D721Med (cell line): ENCODE measurements around the gene NRG2.

Source experiments
- DNase-seq: peaks from one replicate; pipeline ENCODE4 v3.0.0; 2011; ENCODE audit warnings: low spot score; ENCODE audit not compliant: insufficient read length
- FAIRE-seq: peaks from 2 replicates; lab custom pipeline; 2011; peaks lifted over from hg19 to GRCh38; lab: Jason Lieb, UNC
- TF ChIP-seq, protein P1 (sequence below): IDR thresholded peaks from 2 replicates; pipeline ENCODE4 v1.5.1; 2012; ENCODE audit warnings: mild to moderate bottlenecking, control low read depth; ENCODE audit not compliant: insufficient read depth; ENCODE audit errors: missing control alignments

The NRG2 gene

DNA sequence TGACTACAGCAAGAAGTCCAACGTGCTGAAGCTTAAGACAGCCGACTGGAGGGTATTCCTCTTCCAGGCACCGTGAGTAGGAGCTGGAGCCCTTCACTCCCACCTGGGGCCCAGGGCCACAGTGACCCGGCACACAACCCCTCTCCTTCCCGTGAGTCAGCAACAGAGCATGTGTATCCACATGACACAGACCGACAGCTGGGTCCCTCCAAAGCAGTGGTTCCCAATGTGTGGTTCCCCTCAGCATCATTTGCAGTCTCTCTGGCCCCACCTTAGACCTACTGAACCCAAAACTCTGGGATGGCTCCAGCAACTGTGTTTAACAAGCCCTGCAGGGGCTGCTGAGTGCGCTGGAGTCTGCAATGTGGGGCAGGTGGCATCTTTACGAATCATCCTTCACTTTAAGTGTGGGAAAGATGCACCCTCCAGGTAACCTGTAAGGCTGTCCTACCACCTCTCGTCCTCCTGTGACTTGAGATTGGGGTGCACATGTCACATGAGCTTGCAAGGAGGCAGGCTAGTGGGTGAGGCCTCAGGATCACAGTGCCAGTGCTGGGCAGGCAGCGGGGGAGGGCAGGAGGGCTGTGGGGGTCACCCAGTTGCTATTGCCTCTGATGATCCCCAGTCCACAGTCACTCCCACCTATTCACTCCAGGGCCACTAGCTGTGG, 205.3 kb downstream of the NRG2 start:
- TF ChIP-seq, protein P1, sequence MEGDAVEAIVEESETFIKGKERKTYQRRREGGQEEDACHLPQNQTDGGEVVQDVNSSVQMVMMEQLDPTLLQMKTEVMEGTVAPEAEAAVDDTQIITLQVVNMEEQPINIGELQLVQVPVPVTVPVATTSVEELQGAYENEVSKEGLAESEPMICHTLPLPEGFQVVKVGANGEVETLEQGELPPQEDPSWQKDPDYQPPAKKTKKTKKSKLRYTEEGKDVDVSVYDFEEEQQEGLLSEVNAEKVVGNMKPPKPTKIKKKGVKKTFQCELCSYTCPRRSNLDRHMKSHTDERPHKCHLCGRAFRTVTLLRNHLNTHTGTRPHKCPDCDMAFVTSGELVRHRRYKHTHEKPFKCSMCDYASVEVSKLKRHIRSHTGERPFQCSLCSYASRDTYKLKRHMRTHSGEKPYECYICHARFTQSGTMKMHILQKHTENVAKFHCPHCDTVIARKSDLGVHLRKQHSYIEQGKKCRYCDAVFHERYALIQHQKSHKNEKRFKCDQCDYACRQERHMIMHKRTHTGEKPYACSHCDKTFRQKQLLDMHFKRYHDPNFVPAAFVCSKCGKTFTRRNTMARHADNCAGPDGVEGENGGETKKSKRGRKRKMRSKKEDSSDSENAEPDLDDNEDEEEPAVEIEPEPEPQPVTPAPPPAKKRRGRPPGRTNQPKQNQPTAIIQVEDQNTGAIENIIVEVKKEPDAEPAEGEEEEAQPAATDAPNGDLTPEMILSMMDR: no peak
- FAIRE-seq: no peak

DNA sequence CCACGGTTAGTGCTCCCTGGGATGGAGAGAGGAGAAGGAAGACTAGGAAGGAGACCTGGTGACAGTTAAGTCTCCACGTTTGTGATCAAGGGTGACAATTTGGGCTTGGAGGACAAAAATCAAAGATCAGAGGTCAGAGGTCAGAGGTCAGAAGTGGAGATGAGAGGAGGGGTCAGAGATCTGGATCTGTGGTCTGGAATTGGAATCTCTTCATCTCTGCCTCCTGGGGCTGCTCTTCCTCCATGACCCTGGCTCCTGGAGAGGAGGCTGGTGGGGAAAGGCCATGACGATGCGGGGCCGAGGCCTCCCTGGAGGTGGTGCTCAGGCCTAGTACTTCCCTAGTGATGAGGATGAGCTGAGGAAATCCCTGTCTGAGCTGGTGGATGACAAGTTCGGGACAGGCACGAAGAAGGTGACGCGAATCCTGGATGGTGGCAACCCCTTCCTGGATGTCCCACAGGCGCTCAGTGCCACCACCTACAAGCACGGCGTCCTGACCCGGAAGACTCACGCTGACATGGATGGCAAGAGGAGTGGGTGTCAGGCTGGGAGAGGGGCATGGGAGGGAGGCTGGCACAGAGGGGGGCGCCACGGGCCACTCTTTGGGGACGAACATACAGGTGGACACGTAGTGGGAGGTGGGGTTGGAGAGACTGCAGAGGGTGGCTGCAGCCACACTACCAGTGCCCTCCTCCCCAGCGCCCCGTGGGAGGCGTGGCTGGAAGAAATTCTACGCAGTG, 206.5 kb downstream of the NRG2 start:
- FAIRE-seq (no peak), DNase-seq (no peak)
- TF ChIP-seq, protein P1: no peak

More for the DNA sequence above, 205.3 kb downstream of the NRG2 start:
- no peak for DNase-seq

DNA sequence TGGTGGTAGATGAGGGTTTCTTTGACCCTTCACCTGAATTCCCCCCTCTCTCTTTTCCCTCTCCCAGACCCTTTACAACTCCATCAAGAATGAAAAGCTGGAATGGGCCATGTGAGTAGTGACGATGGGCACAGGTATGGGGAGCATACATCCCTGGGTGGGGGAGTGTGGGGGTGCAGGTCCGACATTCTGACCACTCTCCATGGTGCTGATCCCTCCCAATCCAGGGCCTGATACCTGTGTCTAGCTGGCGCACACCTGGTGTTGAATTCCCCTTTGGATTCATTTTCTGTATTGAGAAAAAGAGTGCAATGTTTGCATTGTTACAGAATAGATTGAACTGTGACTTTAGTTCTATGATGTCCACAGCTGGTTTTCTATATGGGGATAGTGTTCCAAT, 207.4 kb downstream of the NRG2 start:
- FAIRE-seq (no peak), DNase-seq (no peak)
- TF ChIP-seq, protein P1: no peak

DNA sequence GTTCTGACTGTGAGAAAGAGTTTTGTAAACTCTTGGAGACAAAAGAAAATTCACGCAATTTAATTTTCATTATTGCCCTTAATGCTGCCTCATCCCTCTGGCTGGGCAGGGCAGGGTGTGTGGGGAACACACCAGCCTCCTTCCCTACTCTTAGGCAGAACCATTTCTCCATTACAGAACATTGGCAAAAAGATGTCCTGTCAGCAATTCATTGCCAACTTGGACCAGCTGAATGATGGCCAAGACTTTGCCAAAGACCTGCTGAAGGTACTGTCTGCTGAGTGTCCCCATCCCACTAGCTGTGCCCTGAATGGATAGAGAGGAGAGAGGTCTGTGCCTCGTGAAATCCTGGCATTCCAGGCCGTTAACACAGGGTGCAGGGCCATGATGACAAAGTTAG, 209.6 kb downstream of the NRG2 start:
- FAIRE-seq (no peak), DNase-seq (no peak)

DNA sequence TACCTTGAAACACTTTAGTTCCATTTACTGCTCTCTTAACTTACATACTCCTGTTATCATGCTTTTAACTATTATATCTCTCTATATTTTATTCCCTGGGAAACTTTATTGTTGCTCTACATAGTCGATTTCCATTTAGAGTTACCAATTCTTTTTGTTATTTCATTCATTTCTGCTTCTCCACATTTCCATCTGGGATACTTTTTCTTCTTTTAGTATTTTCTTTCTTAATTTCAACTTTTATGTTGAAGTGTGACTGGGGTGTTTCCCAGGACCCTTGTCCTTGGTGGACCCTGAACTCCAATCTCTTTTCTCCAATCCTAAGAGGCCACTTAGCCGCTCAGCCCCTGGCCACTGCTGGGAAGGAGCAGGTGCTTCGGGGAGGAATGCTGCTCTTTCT, 211.5 kb downstream of the NRG2 start:
- FAIRE-seq: no peak
- TF ChIP-seq, protein P1: no peak
- no peak for DNase-seq

More for the DNA sequence above, 209.6 kb downstream of the NRG2 start:
- TF ChIP-seq, protein P1: no peak

DNA sequence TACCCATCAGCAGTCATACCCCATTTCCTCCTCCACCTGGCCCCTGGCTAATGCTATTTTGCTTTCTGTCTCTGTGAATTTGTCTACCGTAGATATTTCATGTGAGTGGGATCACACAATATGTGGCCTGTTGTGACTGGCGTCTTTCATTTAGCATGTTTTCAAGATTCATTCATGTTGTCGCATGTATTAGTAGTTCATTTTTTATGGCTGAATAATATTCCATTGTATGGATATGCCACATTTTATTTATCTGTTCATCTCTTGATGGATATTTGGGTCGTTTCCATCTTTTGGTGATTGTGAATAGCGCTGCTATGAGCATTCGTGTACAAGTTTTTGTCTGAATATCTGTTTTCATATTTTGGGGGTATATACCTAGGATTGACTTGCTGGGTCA, 213.6 kb downstream of the NRG2 start:
- TF ChIP-seq, protein P1: no peak
- no peak for FAIRE-seq
- DNase-seq: no peak
